ENCODE results near the gene SLC39A9. TPM values are rescaled to one million over a fixed set of nuclear protein-coding genes. Genes with fewer than 3 reads are reported as not detected.

Gene SLC39A9
- polyA plus RNA-seq, 1 donor from 2014 or later, result 88.5 TPM

DNA sequence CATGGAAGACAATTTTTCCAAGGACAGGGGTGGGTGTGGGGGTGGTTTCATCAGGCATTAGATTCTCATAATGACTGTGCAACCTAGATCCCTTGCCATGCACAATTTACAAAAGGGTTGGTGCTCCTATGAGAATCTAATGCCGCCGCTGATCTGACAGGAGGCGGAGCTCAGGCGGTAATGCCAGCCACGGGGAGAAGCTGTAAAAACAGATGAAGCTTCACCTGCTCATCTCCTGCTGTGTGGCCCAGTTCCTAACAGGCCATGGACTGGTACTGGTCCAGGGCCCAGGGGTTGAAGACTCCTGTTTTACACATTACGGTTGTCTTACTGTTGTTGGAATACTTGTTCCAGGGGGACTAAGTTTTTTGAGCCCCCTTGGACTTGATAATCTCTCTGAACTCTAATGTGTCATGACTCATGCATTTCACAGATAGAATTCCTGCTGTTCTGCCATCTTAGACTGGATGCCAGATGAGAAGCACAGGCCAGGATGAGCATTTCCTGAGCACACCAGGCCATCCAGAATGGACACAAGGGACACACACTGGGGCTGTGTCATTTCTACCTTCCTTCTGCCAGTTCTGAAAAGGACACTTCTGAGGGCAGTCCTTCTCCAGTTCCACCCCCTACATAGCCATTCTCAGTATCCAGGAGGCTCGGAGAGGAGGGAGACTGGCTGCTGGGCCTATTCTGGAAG is 91.9 kb downstream of the SLC39A9 start:
- peaks cover 12% of the 10 kb centered on the region for H3K27me3 ChIP-seq (ENCODE audit: insufficient read depth, low read depth, low read length)
- H4K20me1 ChIP-seq (ENCODE audit: insufficient read depth), result no peaks in the 10 kb centered on the region
- H3K79me2 ChIP-seq (replicated peaks; ENCODE audit: insufficient read depth, low read length), result no peaks in the 10 kb centered on the region
- H3K9me3 ChIP-seq (ENCODE audit: low read length), result no peaks in the 10 kb centered on the region
- H3K4me2 ChIP-seq (ENCODE audit: low read length), result no peak overlapping the region
- TF ChIP-seq EZH2 (IDR thresholded peaks at IDR 0.05; ENCODE audit: borderline replicate concordance, insufficient read depth, low read length, poor library complexity, severe bottlenecking) (no peak), SMC3 (conservative IDR thresholded peaks at IDR 0.05; ENCODE audit: poor library complexity) (no peak), MXI1 (conservative IDR thresholded peaks at IDR 0.05; ENCODE audit: poor library complexity, severe bottlenecking) (no peak), POLR2AphosphoS5 (IDR thresholded peaks at IDR 0.05) (no peak), TAF1 (IDR thresholded peaks at IDR 0.05; ENCODE audit: low read depth) (no peak), EP300 (conservative IDR thresholded peaks at IDR 0.05; ENCODE audit: poor library complexity, severe bottlenecking) (no peak)
- TF ChIP-seq, protein P1, sequence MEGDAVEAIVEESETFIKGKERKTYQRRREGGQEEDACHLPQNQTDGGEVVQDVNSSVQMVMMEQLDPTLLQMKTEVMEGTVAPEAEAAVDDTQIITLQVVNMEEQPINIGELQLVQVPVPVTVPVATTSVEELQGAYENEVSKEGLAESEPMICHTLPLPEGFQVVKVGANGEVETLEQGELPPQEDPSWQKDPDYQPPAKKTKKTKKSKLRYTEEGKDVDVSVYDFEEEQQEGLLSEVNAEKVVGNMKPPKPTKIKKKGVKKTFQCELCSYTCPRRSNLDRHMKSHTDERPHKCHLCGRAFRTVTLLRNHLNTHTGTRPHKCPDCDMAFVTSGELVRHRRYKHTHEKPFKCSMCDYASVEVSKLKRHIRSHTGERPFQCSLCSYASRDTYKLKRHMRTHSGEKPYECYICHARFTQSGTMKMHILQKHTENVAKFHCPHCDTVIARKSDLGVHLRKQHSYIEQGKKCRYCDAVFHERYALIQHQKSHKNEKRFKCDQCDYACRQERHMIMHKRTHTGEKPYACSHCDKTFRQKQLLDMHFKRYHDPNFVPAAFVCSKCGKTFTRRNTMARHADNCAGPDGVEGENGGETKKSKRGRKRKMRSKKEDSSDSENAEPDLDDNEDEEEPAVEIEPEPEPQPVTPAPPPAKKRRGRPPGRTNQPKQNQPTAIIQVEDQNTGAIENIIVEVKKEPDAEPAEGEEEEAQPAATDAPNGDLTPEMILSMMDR (IDR thresholded peaks at IDR 0.05; ENCODE audit: poor library complexity, severe bottlenecking), result no peak
- TF ChIP-seq, protein P2, sequence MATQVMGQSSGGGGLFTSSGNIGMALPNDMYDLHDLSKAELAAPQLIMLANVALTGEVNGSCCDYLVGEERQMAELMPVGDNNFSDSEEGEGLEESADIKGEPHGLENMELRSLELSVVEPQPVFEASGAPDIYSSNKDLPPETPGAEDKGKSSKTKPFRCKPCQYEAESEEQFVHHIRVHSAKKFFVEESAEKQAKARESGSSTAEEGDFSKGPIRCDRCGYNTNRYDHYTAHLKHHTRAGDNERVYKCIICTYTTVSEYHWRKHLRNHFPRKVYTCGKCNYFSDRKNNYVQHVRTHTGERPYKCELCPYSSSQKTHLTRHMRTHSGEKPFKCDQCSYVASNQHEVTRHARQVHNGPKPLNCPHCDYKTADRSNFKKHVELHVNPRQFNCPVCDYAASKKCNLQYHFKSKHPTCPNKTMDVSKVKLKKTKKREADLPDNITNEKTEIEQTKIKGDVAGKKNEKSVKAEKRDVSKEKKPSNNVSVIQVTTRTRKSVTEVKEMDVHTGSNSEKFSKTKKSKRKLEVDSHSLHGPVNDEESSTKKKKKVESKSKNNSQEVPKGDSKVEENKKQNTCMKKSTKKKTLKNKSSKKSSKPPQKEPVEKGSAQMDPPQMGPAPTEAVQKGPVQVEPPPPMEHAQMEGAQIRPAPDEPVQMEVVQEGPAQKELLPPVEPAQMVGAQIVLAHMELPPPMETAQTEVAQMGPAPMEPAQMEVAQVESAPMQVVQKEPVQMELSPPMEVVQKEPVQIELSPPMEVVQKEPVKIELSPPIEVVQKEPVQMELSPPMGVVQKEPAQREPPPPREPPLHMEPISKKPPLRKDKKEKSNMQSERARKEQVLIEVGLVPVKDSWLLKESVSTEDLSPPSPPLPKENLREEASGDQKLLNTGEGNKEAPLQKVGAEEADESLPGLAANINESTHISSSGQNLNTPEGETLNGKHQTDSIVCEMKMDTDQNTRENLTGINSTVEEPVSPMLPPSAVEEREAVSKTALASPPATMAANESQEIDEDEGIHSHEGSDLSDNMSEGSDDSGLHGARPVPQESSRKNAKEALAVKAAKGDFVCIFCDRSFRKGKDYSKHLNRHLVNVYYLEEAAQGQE (IDR thresholded peaks at IDR 0.05; ENCODE audit: borderline replicate concordance), result no peak
- H3K4me3 ChIP-seq (ENCODE audit: low read length), result no peak overlapping the region
- H3K9ac ChIP-seq (ENCODE audit: low read length), result no peak overlapping the region
- no peaks in the 10 kb centered on the region for H3F3A ChIP-seq (ENCODE audit: insufficient read depth, low read length, poor library complexity, severe bottlenecking)
- H2AFZ ChIP-seq (ENCODE audit: low read depth, low read length), result no peak overlapping the region
- no peak overlapping the region for H3K27ac ChIP-seq (ENCODE audit: low read length)
- H3K9me2 ChIP-seq (ENCODE audit: insufficient read depth, low read length), result no peaks in the 10 kb centered on the region
- no peaks in the 10 kb centered on the region for H3K36me3 ChIP-seq (ENCODE audit: insufficient read depth, low read length)

DNA sequence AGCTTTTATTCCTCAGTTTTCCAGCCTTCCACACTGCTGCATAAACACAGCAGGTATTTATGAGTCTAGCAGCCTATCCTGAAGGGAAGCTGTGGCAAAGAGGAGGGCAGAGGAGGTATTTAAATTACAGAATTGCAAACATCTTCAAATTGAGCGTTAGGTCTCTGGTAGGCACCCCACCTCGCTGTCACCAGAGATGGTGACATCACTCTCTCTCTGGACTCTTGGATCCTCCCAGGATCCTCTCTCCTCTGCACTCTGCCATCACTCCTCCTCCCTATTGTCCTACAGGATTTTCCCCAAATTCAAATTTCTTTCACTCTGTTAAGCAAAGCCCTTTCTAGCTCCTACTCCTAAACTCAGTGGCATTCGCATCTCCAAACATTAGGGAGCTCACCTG is 92.7 kb downstream of the SLC39A9 start:
- no peak for TF ChIP-seq POLR2AphosphoS5 (IDR thresholded peaks at IDR 0.05)
- TF ChIP-seq TAF1 (IDR thresholded peaks at IDR 0.05; ENCODE audit: low read depth), result no peak
- no peak for TF ChIP-seq EZH2 (IDR thresholded peaks at IDR 0.05; ENCODE audit: borderline replicate concordance, insufficient read depth, low read length, poor library complexity, severe bottlenecking)
- TF ChIP-seq, protein P1 (IDR thresholded peaks at IDR 0.05; ENCODE audit: poor library complexity, severe bottlenecking), result no peak
- no peak for TF ChIP-seq MXI1 (conservative IDR thresholded peaks at IDR 0.05; ENCODE audit: poor library complexity, severe bottlenecking)
- no peak for TF ChIP-seq RAD21 (conservative IDR thresholded peaks at IDR 0.05)
- TF ChIP-seq SMC3 (conservative IDR thresholded peaks at IDR 0.05; ENCODE audit: poor library complexity), result no peak
- H2AFZ ChIP-seq (ENCODE audit: low read depth, low read length), result no peak overlapping the region

More for the DNA sequence above, 92.7 kb downstream of the SLC39A9 start:
- Histone ChIP-seq H3K79me2 (replicated peaks; ENCODE audit: insufficient read depth, low read length) (no peaks in the 10 kb centered on the region), H3F3A (ENCODE audit: insufficient read depth, low read length, poor library complexity, severe bottlenecking) (no peaks in the 10 kb centered on the region), H3K9me3 (ENCODE audit: low read length) (no peaks in the 10 kb centered on the region), H4K20me1 (ENCODE audit: insufficient read depth) (no peaks in the 10 kb centered on the region), H3K27ac (ENCODE audit: low read length) (no peak overlapping the region), H3K27me3 (ENCODE audit: insufficient read depth, low read depth, low read length) (peaks cover 4% of the 10 kb centered on the region), H3K36me3 (ENCODE audit: insufficient read depth, low read length) (no peaks in the 10 kb centered on the region), H3K4me2 (ENCODE audit: low read length) (no peak overlapping the region), H3K9me2 (ENCODE audit: insufficient read depth, low read length) (no peaks in the 10 kb centered on the region), H3K9ac (ENCODE audit: low read length) (no peak overlapping the region), H3K4me3 (ENCODE audit: low read length) (no peak overlapping the region)
